ENCODE results near the gene SMPD3. TPM values are rescaled to one million over a fixed set of nuclear protein-coding genes. Genes with fewer than 3 reads are reported as not detected.

Gene SMPD3
- total and polyA plus RNA-seq, 2 of the 4 experiments (the other 2 are of a cell fraction) = not detected

GRCh38 chr16:68343137-68343536 lies 105.2 kb downstream of the SMPD3 start:
- Histone ChIP-seq H4K20me1 (ENCODE audit: insufficient read depth, low read length) (no peaks in the 10 kb centered on the region), H3K56ac (ENCODE audit: extremely low read depth, insufficient read depth, low read length) (no peak overlapping the region), H4K91ac (ENCODE audit: insufficient read depth, low read depth, low read length) (no peak overlapping the region), H2BK20ac (ENCODE audit: low read depth, low read length) (no peak overlapping the region), H3K4me1 (ENCODE audit: control insufficient read depth, insufficient read depth, low read length) (no peaks in the 10 kb centered on the region), H3K9me3 (ENCODE audit: control insufficient read depth, insufficient read depth, low read length) (no peaks in the 10 kb centered on the region), H3K18ac (ENCODE audit: low read depth, low read length) (no peak overlapping the region), H2AK9ac (replicated peaks; ENCODE audit: low read depth, low read length, poor library complexity) (no peak overlapping the region), H3K4ac (ENCODE audit: low read depth, low read length) (no peak overlapping the region), H3K9me1 (ENCODE audit: insufficient read depth, low read length) (peaks cover 4% of the 10 kb centered on the region; the same call in 1 of the 2 replicates), H3K79me1 (ENCODE audit: low read depth in 1 of 2, low read length in 2 of 2) (no peaks in the 10 kb centered on the region), H3K27ac (ENCODE audit: insufficient read depth, low read length) (no peak overlapping the region), H2AK5ac (ENCODE audit: low read depth, low read length) (no peak overlapping the region), H4K8ac (ENCODE audit: low read depth in 2 of 2, low read length in 2 of 2) (no peak overlapping the region), H2BK120ac (ENCODE audit: low read depth, low read length) (no peak overlapping the region), H3K36me3 (ENCODE audit: control insufficient read depth, insufficient read depth, low read length) (peaks cover 62% of the 10 kb centered on the region), H4K5ac (ENCODE audit: low read depth, low read length) (no peak overlapping the region), H3K4me3 (ENCODE audit: insufficient read depth, low read depth, low read length) (no peak overlapping the region), H3K9ac (ENCODE audit: low read depth, low read length) (no peak overlapping the region), H2BK15ac (ENCODE audit: low read depth, low read length) (no peak overlapping the region), H3K27me3 (ENCODE audit: control insufficient read depth, insufficient read depth, low read length) (no peaks in the 10 kb centered on the region), H3K14ac (replicated peaks; ENCODE audit: low read depth, low read length) (no peak overlapping the region), H3K23ac (ENCODE audit: low read depth, low read length) (no peak overlapping the region), H3K4me2 (ENCODE audit: low read depth, low read length) (no peak overlapping the region), H2AFZ (replicated peaks; ENCODE audit: low read length, poor library complexity) (no peak overlapping the region), H2BK5ac (ENCODE audit: low read depth, low read length, poor library complexity, severe bottlenecking) (no peak overlapping the region)
- in situ Hi-C loops (cut with MboI; ENCODE audit: low sequenced_read_pairs) = no loop called here
- ChIA-PET POLR2A (ENCODE audit: unreplicated experiment) (no interaction called here), CTCF (no interaction called here)
- DNase-seq (no peak), ATAC-seq (ENCODE audit: low read depth) (no peak)
- dilution Hi-C loops (cut with HindIII; ENCODE audit: low sequenced_read_pairs, unreplicated experiment) = no loop called here
- intact Hi-C loops (cut with micrococcal nuclease) = no loop called here
- TF ChIP-seq ELK1 (IDR thresholded peaks at IDR 0.05; ENCODE audit: borderline replicate concordance, low read depth, low read length) = no peak
- no peak for TF ChIP-seq USF2 (IDR thresholded peaks at IDR 0.05; ENCODE audit: low read depth, low read length)
- TF ChIP-seq MAFK (IDR thresholded peaks at IDR 0.05; ENCODE audit: low read depth, low read length) = no peak
- no peak for TF ChIP-seq RFX5 (IDR thresholded peaks at IDR 0.05; ENCODE audit: low read depth, low read length)
- TF ChIP-seq RAD21 (IDR thresholded peaks at IDR 0.05; ENCODE audit: low read length) = no peak
- TF ChIP-seq NFE2L2 (IDR thresholded peaks at IDR 0.05; ENCODE audit: low read depth, low read length) = no peak
- no peak for TF ChIP-seq SMC3 (IDR thresholded peaks at IDR 0.05; ENCODE audit: low read depth, low read length)
- TF ChIP-seq POLR2A (IDR thresholded peaks at IDR 0.05; ENCODE audit: low read depth, low read length) = no peak
- no CpG with 5 or more reads among the region's 7 CpGs for WGBS, 2 experiments (ENCODE audit: extremely low coverage in 2 of 2, insufficient read length in 1 of 2)
- no TSS peak for BruUV-seq (replicated peaks)

Measured in IMR-90 (cell line).